Pulmonary artery endothelial cell (primary cell): ENCODE measurements around the gene SND1. TPM values are rescaled to one million over a fixed set of nuclear protein-coding genes. Genes with fewer than 3 reads are reported as not detected.

Experiments
- DNase-seq: peaks from one replicate; pipeline ENCODE4 v3.0.0-alpha.2; 2011; ENCODE audit warnings: low read depth, low spot score
- total RNA-seq: library from RNA; depleted of rRNA; stranded (reverse); fragments of >200 nt; gene quantifications from 2 replicates; pipeline ENCODE4 v1.2.3, GENCODE V29; 2014

Gene SND1
- total RNA-seq, 1 donor from 2014 or later, result 225 TPM

DNA sequence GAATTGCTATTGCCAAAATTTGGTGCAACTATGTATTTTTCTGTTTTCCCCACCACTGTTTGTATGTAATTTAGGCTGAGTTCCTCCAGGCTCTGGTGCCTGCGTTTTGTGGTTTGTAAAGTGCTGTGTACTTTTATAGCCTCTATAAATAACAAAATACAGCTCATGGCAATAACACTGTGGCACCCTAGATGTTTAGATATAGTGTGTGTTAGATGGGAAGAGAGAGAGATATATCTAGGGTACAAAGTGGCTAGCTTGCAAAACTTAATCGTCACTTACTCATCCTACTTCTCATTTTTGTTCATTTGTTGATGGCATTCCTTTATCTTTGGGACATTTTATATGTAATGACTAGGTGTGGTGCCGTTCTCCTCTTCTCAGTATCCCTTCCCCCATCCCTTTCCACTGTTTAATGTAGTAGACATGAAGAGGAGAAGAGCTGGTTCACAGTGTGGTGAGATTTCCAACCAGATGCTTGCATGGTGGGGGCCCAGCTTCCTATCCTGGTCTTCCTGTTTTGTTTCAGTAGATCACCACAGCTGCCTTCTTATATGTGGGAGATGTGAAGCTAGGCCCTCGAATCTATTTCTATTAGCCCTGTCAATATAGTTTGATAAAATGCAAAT is 115.0 kb downstream of the SND1 start:
- no peak for DNase-seq

DNA sequence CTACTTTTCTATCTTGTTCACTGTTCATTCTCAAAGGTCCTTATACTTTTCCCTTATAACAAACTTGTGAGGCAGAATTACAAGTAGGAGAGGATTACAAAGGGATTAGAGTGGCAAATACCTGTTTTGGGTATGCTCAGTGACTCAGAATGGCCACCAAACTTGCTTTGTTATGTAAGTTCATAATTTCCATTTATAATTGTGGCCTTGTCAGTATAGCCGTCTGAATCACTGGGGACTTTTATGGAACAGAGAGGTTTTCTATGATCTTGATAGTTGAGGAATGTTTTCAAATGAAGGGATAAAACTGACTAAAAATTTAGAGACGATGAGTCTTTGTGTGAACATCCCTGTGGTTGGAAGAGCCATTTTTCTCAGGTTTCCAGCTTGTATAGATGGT is 116.2 kb downstream of the SND1 start:
- no peak for DNase-seq

DNA sequence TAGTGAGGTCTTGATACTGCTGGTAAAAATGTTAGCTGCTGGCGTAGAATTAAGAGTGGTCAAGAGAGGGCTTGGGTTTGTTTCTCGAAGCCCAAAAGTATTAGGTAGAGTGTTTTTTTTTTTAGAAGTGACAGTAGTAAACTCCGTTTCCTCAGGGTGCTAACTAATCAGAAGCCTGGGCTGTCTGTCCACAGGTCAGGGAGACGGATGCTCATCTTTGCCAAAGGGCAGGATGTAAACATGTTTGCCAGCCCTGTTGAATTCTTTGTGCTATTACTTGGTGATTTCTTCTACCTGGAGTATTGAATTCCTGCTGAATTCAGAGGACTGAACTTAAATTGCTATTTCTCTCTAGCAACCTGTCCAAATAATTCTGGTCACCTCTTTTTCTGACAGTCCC is 117.1 kb downstream of the SND1 start:
- DNase-seq, result no peak

DNA sequence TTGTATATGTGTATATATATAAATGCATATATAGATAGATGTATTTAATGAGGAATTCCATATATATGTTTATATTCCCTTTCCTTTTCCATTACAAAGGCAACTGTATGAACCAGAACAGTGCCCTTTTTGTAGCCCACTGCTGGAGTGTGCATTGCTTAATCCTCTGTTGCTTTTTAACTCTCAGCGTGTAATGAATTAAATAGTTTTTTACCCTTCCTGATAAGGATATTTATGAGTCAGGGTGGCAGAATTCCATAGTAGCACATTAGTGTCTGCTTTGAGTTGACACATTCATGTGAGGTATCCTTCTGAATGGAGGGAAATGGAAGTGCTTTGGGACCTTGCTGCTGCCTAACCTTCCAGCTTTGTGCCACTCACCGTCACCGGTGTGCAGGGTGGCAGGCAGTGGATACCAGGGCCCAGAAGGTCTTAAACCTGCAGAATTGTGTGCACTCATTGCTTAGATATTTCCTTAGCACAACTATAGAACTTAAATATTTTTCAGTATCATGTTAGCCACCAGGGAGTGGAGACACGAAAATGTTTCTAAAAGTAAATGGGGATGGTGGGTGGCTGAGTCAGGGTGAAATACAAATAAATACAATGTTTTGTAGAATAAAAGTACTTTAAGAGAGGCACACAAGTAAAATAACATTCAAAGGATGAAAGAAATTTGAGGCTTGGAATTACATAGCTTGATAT is 117.9 kb downstream of the SND1 start:
- no peak for DNase-seq

DNA sequence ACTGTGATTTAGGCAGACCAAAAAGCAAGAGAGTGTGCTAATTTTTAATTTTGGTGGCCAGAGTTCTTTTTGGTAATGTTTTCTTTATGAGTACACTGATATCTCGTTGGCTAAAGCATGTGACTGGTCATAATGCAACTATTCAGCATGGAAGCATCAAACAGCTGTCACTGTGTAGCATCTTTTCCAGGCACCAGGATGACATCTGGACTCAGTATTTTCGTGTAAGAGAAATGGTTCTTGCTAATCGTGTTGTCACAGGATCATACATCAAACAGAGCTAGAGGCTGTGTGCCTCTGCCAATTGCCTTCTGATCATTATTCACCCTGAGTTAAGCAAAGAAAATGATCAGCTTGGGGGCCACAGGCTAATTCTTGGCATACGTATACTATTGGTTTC is 118.9 kb downstream of the SND1 start:
- DNase-seq, result no peak

DNA sequence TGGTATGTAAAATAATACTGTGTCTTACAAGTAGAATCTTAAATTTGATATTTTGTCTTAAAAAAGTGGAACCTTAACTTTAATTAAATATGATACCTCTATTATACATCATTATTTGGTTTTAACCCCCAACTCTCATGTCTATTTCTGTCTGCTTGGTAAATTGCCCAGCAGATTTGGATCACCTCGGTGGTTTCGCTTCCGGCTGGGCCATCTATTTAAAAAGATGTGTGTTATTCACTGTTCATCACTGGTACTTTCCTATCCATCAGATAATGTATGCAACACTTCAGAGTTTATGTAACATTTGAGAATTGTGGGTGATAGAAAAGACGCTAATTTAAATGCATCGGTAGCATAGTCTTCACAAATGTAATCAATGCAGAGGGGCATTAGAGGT is 119.7 kb downstream of the SND1 start:
- no peak for DNase-seq

DNA sequence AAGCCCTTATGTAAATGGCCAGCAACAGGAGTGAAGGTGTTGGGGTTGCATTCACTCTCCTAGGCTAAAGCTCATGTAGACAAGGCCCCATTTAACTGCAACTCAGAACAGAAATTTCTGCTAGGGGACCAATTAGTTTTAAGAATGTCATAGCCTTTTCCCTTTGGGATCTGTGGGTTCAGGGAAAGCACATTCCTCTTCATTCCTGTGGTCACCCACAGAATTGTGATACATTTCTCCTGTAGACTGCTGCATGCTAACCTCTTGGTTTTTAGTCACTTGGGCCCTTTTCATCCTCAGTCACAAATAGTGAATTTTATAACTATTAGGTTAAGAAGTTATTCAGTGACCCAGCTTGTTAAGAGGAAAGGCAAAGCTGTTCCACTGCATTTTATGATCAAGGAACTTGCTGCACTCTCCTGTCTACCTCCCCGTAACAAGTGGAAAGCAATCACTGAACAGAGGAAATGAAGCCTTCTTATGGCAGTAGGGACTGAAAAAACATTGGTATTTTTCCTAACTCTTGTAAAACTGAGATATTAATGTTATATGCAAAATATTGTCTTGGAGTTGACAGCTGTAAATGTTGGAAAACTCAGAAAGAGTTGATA is 124.9 kb downstream of the SND1 start:
- no peak for DNase-seq

DNA sequence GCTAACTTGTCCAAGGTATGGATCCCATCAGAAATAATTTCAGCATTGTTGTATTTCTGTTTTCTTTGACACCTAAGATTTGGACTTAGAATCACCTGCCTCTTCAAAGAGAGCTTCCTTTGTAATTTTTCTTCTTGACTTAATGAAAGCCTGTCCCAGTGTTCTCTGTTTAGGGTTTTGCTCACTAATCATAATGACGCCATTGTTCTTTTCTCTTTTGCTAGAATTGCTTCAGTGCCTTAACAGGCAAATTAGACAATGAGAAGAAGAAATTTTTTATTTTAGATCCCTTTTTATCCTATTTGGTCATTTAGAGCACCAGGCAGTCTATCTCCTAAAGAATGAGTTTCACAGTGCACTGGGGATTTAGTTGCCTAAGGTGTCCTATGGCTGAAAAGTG is 128.5 kb downstream of the SND1 start:
- no peak for DNase-seq

DNA sequence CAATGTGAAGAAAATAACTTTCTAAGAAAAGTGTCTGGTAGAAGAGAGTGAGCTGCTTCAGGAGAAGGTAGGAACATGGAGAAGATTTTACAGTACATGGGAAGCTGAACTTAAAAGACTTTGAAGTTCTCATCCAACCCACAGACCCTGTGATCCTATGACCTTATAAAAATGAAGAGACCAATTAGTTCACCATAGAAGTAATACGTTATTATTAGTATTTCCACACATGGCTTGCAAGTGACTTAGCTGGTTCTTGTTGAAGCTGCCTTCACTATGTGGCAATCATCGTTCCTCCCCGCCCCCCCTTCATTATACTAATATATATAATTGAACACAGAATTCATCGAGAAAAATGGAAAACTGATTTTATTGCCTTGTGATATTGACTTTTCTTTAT is 129.1 kb downstream of the SND1 start:
- no peak for DNase-seq

DNA sequence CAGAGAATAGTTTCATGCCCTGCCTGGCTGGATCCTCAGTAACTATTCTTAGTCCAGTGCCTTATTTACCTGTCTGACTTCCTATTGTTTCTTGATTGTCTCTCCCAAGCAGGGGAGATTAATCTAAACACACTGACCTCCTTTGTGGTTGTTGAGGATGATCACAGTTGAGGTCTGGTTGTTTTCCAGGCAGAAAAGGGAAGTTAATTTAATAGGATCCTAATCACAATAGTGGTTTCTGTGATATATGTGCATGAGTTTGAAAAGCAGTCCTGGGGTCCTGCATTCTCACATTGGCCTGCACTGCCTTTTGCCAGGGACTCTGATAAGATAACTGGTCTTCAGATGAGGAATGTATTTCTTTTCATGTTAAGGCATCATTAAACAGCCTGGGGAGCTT is 130.1 kb downstream of the SND1 start:
- DNase-seq, result no peak

DNA sequence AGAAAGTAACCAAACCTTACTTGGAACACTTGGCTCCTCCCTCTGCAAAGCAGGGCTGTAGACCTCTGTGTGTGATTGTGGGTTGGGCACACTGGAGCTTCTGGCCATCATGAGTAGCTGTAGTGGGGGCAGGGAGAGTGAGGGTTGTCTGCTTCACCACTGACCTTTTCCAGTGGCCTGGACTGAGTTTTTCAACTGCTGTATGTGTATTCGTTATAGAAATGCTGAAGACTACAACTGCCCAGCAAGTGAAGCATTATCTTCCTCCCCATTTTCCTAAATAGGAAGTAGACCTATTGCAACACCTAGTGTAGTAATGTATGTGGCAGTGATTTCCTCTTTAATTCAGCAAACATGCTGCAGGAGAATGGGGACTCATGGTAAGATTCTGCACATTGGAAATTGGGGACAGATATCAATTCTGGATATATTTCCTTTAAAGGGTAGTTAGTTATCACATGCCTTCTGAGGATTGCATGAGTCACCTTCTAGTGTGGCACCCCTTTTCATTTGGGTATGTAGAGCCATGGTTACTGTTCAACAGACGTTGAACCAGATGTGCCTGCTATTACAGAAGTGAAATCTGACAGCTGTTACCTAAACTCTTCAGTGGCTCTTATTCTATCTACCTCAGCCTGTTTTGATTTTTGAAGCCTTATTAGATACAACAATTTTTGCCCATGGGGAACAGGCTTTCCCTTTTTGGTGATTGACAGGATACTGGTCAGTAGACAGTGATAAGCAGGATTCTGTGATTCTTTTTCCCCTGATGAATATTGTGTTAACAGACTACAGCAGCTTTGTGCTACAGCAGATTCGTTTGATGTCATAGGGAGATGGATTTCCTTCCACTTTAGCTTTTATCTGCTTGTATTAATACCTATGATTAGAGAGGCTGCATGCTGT is 130.9 kb downstream of the SND1 start:
- no peak for DNase-seq

DNA sequence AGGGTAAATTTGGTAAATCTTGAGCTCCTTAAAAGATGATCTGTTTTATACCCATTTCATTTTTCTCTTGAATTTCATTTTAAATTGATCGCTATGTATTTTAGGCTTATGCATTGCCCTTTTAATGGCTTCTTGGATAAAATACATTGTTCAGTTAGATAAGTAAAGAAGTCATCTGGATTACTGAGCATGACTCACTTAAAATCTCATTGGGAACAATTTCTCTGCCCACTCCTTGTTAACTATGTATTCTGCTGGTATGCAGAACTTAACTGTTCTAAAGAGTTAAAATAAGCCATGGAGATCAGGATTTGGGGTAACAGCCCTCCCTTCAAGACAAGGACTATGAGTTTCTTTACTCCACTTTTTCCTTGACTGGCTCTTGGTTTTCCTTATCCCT is 134.2 kb downstream of the SND1 start:
- no peak for DNase-seq

DNA sequence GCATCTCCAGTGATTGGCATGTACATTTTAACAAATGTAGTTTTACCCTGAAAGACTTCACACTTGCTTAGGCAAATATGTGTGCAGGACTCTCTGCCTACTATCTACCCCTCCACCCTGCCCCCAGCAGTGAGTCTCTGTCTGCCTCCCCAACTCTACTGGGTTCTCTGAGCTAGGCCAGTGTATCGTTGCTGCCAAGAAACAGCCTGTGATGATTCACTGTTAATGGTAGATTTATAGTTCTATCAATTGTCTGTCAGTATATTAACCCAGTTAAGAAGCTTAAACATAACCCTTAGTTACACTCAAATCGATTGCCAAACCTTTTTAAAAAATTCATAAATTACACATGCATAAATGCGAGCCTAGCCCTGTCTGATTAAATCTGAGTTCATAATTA is 137.0 kb downstream of the SND1 start:
- DNase-seq, result no peak

DNA sequence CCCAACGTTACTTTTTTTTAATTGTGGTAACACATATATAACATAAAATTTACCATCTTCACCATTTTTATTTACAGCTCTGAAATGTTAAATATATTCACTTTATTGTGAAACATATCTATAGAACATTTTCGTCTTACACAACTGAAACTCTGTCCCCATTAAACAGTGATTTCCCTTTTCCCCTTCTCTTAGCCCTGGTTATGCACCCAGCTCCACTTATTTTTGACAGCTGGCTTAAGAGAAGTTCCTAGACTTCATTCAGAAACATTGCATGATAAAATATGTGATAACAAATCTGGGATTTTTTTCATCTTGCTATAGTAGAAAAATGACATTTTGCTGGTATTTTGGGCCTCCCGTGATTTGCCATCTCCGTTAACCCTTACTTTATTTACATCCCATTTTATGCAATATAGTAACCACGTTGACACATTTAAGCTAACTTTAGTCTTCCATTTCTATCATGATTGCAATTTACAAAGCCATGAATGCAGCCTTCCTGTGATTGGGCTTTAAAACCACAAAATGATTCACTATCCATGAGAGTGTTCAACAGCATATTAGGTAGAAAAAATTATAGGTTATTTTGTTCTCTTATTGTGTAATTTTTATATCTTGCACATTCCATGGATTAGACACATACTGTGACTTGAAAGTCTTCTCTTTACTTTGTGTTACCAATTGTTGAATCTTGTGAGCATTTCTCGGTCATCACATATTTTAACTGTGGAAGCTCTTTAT is 139.6 kb downstream of the SND1 start:
- DNase-seq, result no peak

DNA sequence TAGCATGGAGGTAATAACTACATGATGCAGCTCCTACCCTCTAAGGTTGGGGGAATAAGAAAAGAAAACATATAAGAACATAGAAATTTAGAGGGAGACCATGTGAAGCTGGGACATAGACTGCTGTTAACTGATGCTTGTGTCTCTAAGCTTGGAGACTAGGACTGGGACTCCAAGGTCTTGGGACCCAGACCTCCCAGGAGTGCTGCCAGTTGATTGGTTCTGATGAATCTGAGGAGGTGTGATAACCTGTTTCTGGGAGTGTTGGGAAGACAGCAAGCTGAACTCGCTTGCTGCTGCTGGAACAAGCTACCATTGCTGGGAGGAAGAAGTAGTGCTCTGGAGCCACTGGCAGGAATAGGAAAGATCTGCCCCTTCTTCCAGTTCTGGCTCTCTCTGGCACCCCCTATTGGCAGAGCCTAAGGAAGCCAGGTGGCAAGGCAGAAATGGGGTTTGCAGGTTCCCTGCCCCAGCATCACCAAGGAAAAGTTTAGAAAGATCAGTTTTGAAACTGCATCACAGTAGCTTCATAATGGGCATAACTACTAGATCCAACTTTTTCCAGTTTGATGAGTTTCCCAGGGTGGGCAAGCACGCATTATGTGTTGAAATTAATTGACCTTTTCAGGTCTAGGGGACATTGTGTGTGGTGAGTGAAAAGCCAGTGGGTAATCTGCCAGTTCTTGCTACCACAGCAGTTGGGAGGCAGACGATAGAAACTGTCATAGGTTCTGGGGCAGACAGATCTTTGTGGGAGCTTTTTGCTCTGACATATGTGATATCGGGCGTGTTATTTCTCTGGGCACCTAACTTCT is 140.7 kb downstream of the SND1 start:
- DNase-seq, result no peak

DNA sequence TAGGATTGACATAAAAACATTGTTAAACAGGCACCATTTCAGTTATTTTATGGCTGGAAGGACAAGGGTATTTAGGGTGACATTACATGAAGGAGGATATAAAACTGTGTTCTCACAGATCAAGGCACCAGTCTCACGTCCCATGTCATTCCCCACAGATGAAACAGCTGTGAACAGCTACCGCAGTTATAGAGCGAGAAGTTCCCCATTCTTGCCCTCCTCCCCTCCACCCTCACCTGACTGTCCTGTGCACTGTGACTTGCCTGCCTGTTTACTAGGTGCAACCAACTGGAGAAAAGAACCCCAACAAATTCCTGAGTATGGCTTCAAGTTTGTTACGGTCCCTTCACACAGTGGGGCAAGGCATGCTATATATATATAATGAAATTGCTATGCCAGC is 141.6 kb downstream of the SND1 start:
- DNase-seq, result no peak

DNA sequence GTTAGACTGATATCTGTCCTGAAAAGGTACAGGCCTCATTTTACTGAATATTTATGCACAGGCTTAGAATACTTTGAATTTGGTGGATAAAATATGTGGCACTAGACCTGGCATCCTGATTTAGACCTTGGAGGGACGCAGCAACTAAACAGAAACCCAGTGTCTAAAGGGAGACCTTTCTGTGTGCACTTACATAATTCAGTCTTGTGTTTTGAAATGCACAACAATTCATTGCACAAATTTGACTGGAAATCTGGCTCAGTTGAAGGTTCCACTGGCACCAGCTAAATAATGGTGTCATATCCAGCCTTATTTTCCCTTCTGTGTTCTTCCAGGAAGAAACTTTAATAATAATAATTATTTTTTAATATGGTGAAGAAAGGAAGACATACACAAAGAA is 142.1 kb downstream of the SND1 start:
- DNase-seq, result no peak

DNA sequence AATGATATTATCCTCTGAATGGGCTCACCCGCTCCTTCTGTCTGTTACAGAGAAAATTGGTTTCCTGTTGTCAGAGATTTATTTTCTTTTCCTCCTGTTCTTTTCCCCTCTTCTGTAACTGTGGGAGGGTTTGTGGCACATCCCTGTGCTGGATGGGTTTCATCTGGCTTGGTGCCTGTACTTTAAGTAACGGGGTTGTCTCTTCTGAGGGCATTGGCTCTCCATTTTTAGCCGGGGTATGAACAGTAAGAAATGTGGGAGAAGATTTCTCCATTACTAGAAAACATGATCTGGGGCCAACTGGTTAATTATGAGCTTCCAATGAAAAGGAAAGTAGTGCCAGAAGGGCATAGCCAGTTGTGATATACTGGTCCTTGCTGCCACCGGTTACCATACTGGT is 142.6 kb downstream of the SND1 start:
- DNase-seq, result no peak

DNA sequence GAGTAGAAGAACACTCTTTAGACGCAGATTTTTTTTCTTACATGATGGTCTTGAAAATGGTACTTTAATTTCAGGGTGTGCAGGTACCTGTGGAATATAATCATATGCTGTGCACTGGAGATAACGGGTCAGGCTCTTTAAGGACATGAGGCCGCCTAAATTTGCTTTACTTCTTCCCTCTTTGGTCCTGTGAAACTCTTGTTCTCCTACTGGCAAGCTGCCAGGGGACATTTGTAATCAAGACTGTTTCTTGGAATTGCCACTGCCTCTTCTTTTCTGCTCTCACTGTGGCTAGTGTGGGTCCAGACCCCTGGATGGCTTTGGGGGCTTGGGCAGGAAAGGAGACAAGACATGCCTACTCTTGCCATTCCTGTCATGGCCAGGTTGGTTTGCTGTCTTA is 146.0 kb downstream of the SND1 start:
- no peak for DNase-seq

DNA sequence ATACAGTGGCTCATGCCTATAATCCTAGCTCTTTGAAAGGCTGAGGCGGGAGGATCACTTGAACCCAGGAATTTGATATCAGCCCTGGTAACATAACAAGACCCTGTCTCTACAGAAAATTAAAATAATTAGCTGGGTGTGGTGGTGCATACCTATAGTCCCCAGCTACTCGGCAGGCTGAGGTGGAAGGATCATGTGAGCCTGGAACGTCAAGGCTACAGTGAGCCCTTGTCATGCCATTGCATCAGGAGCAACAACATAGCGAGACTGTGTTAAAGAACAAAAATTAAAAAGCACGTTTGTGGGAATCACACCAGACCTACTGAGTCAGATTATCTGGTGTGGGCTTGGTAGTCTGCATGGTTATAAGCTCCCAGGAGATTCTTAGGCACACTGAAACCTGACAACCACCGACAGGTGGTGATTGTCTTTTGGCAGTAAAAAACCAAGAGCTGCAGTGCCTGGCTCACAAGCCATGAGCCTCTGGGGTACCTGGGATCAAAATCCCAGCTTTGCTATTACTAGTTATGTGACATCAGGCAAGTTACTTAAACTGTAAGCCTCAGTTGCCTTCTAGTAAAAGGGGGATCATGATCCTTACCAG is 146.9 kb downstream of the SND1 start:
- DNase-seq, result no peak
